AG09319 (cell line): ENCODE data around the gene DLGAP1.

ENCODE experiments used
- DNase-seq: peaks from one replicate; pipeline ENCODE4 v3.0.0-alpha.2; 2010; ENCODE audit warnings: low read depth; ENCODE audit errors: extremely low read depth
- CTCF ChIP-seq: IDR thresholded peaks from 2 replicates; pipeline ENCODE4 v1.5.1; 2011; ENCODE audit warnings: low read depth, mild to moderate bottlenecking, inconsistent platforms, low read length, moderate library complexity

The DLGAP1 gene

GRCh38 chr18:3634250-3634939, 820.7 kb downstream of the DLGAP1 start:
- DNase-seq: no peak
- TF ChIP-seq CTCF: no peak

- no peak for DNase-seq
- TF ChIP-seq CTCF: no peak
These were observed 823.2 kb downstream of the DLGAP1 start for GRCh38 chr18:3631887-3632286.

- TF ChIP-seq CTCF: no peak
- no peak for DNase-seq
These were observed 828.1 kb downstream of the DLGAP1 start for GRCh38 chr18:3626929-3627458.

- DNase-seq: no peak
- no peak for TF ChIP-seq CTCF
These were observed 829.4 kb downstream of the DLGAP1 start for GRCh38 chr18:3625742-3626091.

GRCh38 chr18:3624935-3625741, 830.0 kb downstream of the DLGAP1 start:
- no peak for TF ChIP-seq CTCF
- peak; percentile 80 for DNase-seq

- no peak for TF ChIP-seq CTCF
- DNase-seq: no peak
These were observed 830.6 kb downstream of the DLGAP1 start for GRCh38 chr18:3624546-3624934.
